ENCODE results near the gene SH3GL2. TPM values are rescaled to one million over a fixed set of nuclear protein-coding genes. Genes with fewer than 3 reads are reported as not detected.

SH3GL2 gene
- total RNA-seq, 1 experiment from 2014 or later = not detected

GRCh38 chr9:17752021-17752420 lies 173.2 kb downstream of the SH3GL2 start:
- ATAC-seq = no peak
- Histone ChIP-seq H3K4me1 (ENCODE audit: control insufficient read depth, insufficient read depth, low read length) (no peaks in the 10 kb centered on the region), H3K4me3 (ENCODE audit: low read depth in 2 of 2, low read length in 2 of 2) (no peak overlapping the region), H3K27ac (ENCODE audit: low read length) (no peak overlapping the region), H3K9me3 (ENCODE audit: control insufficient read depth, insufficient read depth, low read depth, low read length) (no peaks in the 10 kb centered on the region), H3K36me3 (ENCODE audit: control insufficient read depth, insufficient read depth, low read length) (no peaks in the 10 kb centered on the region), H3K27me3 (ENCODE audit: control insufficient read depth, insufficient read depth, low read length) (no peaks in the 10 kb centered on the region)
- no peak for TF ChIP-seq SIN3A (IDR thresholded peaks at IDR 0.05; ENCODE audit: borderline replicate concordance, insufficient read depth, low read depth, low read length)
- TF ChIP-seq POLR2AphosphoS5 (IDR thresholded peaks at IDR 0.05; ENCODE audit: low read depth, low read length) = no peak
- TF ChIP-seq, protein P1, sequence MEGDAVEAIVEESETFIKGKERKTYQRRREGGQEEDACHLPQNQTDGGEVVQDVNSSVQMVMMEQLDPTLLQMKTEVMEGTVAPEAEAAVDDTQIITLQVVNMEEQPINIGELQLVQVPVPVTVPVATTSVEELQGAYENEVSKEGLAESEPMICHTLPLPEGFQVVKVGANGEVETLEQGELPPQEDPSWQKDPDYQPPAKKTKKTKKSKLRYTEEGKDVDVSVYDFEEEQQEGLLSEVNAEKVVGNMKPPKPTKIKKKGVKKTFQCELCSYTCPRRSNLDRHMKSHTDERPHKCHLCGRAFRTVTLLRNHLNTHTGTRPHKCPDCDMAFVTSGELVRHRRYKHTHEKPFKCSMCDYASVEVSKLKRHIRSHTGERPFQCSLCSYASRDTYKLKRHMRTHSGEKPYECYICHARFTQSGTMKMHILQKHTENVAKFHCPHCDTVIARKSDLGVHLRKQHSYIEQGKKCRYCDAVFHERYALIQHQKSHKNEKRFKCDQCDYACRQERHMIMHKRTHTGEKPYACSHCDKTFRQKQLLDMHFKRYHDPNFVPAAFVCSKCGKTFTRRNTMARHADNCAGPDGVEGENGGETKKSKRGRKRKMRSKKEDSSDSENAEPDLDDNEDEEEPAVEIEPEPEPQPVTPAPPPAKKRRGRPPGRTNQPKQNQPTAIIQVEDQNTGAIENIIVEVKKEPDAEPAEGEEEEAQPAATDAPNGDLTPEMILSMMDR (IDR thresholded peaks at IDR 0.05) = no peak
- TF ChIP-seq REST (IDR thresholded peaks at IDR 0.05; ENCODE audit: insufficient read depth in 1 of 2, low read depth in 2 of 2, low read length in 1 of 2) = no peak
- no peak for TF ChIP-seq TCF7L2 (IDR thresholded peaks at IDR 0.05; ENCODE audit: low read depth, low read length)
- no TSS peak for BruUV-seq (replicated peaks)
- no peak for DNase-seq (ENCODE audit: low read depth, low spot score)
- intact Hi-C loops (cut with micrococcal nuclease; ENCODE audit: unreplicated experiment) (no loop called here), in situ Hi-C loops (cut with HindIII; ENCODE audit: low pct_unique_long_range_greater_than_20kb, low sequenced_read_pairs) (no loop called here)
- CTCF ChIA-PET = no interaction called here
- POLR2A ChIA-PET = no interaction called here

- H3K4me3 ChIP-seq (ENCODE audit: low read depth in 2 of 2, low read length in 2 of 2) = no peak overlapping the region
- BruUV-seq (replicated peaks) = no TSS peak
- CTCF ChIA-PET = no interaction called here
- in situ Hi-C loops (cut with HindIII; ENCODE audit: low pct_unique_long_range_greater_than_20kb, low sequenced_read_pairs) (no loop called here), intact Hi-C loops (cut with micrococcal nuclease; ENCODE audit: unreplicated experiment) (no loop called here)
- H3K4me1 ChIP-seq (ENCODE audit: control insufficient read depth, insufficient read depth, low read length) = no peaks in the 10 kb centered on the region
- POLR2A ChIA-PET = no interaction called here
- ATAC-seq (no peak), DNase-seq (ENCODE audit: low read depth, low spot score) (no peak)
- no peak for TF ChIP-seq POLR2AphosphoS5 (IDR thresholded peaks at IDR 0.05; ENCODE audit: low read depth, low read length)
- no peak for TF ChIP-seq TCF7L2 (IDR thresholded peaks at IDR 0.05; ENCODE audit: low read depth, low read length)
- TF ChIP-seq, protein P1 (IDR thresholded peaks at IDR 0.05) = no peak
- no peak for TF ChIP-seq REST (IDR thresholded peaks at IDR 0.05; ENCODE audit: insufficient read depth in 1 of 2, low read depth in 2 of 2, low read length in 1 of 2)
- no peaks in the 10 kb centered on the region for H3K27me3 ChIP-seq (ENCODE audit: control insufficient read depth, insufficient read depth, low read length)
- H3K36me3 ChIP-seq (ENCODE audit: control insufficient read depth, insufficient read depth, low read length) = no peaks in the 10 kb centered on the region
- no peak overlapping the region for H3K27ac ChIP-seq (ENCODE audit: low read length)
- no peaks in the 10 kb centered on the region for H3K9me3 ChIP-seq (ENCODE audit: control insufficient read depth, insufficient read depth, low read depth, low read length)
These were observed 178.9 kb downstream of the SH3GL2 start for GRCh38 chr9:17757816-17758215.

Measured in Panc1 (cell line).